Anterior cingulate cortex (tissue), 58 donors: ENCODE data around the gene SLC51A.

Experiments
- DNase-seq, 58 donors: peaks; one replicate each; lab custom pipeline; 2025; lab: John Stamatoyannopoulos, UW

The SLC51A gene

DNA sequence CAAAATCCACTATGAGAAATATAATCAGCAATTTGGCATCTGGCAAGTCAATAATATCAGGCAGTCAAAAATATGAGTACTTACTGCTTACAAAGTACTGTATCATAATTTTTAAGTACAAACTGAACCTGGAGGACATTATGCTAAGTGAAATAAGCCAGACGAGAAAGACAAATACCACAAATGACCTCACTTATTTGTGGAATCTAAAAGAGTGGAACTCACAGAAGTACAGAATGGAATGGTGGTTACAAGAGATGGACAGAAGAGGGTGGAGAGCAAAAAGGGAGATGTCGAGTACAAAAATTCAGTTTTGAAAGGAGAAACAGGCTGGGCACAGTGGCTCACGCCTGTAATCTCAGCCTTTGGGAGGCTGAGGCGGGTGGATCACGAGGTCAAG lies 58.8 kb downstream of the SLC51A start:
- no peak for DNase-seq

DNA sequence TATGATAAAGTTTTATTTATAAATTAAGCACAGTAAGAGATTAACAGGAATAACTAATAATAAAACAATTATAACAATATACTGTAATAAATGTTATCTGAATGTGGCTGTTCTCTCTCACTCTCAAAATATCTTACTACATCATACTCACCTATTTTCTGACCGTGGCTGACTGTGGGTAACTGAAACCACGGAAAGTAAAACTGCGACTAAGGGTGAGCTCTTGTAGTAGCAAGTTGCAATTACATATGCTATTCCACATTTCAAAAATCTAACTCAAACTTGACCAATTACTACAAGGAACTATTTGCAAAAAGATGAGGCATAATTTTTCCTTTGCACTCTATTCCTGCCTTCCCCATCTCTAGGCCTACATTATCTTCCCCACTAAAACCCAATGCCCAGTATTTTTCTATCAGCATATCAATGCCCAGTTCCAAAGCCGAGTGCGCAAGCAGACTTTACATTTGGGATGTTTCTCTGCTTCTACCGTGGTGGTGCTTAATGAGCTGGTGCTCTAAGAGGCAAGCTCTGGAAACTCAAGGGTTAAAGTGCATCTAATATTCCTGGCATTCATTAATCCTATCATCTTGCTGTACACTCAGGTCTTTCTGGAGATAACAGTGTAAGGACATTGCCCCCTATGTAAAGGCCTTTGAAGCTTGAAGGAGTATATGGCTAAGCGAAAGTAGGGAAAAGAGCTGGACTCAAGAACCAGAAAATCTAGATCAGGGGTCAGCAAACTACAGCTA lies 64.5 kb downstream of the SLC51A start:
- DNase-seq: no peak

DNA sequence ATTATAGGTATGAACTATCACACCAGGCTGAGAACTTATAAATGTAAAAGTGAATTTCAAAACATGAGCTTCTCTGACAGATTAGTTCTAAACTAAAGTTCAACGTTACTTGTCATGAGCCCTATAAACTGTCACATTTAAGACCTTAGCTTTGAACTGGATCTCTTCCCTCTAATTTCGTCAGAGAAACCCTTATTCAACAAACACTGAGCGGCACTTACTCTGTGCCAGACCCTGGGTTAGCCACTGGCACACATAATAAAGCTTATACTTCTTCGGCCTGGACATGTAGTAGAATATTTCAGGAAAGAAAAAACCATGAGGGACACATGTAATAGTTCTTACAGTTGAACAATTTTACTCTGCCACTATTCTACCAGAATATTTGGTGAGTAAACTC lies 65.6 kb downstream of the SLC51A start:
- no peak for DNase-seq
